HUDEP-2 (cell line): ENCODE results near the gene RNU1-2.
A peak's percentile ranks its signal among the peaks of the same experiment; 100 is the strongest.
"Not testable (repeated sequence)": the region's sequence is repeated elsewhere in the genome, so short reads cannot be mapped to it uniquely, and the experiment has no call there.

Source experiments
- DNase-seq, 76 experiments: peaks; one replicate each; lab custom pipeline; 2025; ENCODE audit not compliant: unreplicated experiment in 76 of 76; lab: John Stamatoyannopoulos, UW

RNU1-2 gene

DNA sequence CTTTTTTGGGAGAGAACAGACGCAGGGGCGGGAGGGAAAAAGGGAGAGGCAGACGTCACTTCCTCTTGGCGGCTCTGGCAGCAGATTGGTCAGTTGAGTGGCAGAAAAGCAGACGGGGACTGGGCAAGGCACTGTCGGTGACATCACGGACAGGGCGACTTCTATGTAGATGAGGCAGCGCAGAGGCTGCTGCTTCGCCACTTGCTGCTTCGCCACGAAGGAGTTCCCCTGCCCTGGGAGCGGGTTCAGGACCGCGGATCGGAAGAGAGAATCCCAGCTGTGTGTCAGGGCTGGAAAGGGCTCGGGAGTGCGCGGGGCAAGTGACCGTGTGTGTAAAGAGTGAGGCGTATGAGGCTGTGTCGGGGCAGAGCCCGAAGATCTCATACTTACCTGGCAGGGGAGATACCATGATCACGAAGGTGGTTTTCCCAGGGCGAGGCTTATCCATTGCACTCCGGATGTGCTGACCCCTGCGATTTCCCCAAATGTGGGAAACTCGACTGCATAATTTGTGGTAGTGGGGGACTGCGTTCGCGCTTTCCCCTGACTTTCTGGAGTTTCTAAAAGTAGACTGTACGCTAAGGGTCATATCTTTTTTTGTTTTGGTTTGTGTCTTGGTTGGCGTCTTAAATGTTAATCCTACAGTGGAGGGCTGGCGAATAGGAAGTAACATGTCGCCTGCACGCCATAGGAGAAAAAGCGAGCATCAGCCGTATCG is at the start of gene RNU1-2:
RNU1-2 (plus strand) TSS at position 383 of the 718 bp plus-strand sequence.
- DNase-seq: peak; percentile 36 to 96 (median 87)

DNA sequence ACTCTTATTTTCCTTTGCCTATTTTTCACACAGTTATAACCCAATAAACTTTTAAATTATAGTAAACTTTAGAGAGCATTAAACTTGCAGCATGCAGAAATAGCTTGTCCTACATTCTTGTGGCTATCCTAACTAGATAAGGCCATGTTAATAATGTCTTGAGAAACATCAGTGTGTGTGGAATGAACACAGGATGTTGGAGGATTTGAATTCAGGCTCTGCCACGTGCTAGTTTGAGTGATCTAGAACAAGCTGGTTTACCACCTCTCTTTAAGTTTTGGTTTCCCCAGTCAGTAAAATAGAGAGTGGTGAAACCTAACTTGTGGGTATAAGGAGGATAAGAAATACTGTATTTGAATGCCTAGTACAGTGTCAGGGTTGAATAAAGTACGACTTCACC is 39.6 kb upstream of the RNU1-2 start:
- not testable (repeated sequence) for DNase-seq

DNA sequence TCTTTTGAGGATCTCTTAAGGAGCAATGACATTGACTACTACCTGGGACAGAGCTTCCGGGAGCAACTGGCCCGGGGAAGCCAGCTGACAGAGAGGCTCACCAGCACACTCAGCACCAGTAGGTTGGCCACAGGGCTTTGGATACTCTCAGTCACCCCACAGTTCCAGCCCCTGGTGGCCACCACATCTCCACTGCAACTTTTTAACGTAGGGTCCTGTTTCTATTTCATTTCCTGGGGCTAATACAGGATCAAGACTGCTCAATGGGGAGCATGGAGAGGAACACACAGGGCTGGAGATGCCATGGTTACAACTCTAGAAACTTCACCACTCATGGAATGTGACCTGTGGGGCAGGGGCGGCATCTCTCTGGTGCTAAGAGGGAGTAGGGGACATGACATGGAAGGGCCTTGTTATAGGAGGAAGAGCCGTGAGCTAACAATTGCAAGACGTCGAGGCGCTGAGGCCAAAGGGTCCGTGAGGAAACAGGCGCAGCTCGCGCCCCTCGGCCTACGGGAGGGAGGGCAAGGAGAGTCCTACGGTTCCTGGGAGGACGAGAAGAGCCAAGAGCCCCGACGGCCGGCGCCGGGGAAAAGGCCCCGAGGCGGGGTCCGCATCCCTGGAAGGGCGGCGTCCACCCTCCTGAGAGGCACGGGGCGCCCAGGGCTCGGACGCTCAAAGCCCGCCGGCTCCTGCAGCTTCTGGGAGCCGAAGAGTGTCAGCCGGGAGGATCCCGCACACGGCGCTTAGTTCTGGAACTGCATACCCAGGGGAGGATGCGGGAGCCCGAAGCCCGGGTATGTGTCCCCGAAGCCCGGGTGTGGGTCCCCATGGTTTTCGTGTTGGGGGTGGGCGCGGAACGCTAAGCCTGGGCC is 36.4 kb upstream of the RNU1-2 start:
- not testable (repeated sequence) for DNase-seq

DNA sequence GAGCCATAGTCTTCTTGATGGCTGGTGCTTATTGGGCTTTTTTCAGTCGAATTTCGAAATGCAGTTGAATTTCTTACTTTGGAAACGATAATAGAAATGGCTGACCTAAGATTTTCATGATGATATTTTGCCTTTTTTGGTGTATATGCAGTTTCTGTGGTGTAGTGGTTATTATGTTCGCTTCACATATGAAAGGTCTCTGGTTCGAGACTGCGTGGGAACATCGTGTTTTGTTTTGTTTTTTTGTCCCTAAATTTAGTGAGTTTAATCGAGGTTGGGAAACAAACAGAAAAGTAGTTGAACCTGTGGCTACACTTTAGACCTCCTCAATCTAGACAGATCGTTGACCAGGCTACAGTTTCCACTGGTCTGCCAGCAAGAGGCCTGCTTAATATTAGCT is 35.7 kb upstream of the RNU1-2 start:
- DNase-seq: peak in 7 of 76 experiments; percentile 22 to 52 (median 34)

DNA sequence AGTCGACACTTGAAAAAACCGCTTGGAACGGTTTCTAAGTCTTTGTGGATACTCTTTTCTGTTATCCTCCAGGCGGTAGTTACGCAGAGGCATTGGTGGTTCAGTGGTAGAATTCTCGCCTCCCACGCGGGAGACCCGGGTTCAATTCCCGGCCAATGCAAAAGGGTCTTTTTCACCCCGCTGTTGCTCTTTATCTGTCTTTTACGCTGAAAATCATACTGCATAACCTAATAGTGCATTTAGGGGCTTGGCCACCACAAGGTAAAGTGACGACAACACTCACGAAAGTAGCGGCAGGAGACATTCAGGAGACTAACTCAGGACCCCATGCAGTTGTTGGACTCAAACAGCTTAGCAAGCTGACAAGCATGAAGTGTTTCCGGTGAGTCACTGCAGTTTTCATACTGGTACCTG is 33.9 kb upstream of the RNU1-2 start:
- peak in 5 of 76 experiments; percentile 10 to 42 (median 33) for DNase-seq

DNA sequence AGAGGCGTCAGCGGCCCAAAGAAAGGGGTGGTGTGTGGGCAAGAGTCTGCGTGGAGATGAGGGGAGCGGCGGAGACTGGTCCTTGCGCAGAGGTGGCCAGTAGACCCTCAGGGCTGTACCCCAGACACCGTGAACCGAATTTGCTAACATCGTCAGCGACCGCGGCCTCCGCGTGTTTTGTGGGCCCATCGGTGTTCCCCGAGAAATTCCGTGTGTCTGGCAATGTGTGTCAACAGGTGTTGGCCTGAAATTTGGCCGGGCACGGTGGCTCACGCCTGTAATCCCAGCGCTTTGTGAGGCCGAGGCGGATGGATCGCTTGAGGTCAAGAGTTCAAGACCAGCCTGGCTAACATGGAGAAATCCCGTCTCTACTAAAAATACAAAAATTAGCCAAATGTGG is 33.4 kb upstream of the RNU1-2 start:
- DNase-seq: not testable (repeated sequence)

DNA sequence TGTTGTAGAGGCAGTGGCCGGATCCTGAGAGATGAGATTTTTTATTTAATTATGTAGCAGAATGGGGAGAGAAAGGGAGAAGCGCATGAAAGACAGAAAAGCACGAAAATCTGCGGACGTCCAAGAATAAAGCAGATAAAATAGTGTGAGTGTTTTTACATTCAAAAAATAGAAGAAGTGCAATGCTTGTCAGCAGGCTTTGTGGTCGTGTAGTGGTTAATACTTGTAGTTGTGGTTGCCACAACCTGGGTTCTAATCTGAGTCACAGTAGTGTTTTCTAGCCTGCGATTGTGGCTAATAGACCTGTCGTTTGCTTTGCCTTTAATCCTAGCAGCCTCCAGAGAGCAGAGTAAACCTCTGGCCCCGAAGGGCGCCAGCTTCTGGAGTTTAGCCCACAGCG is 32.8 kb upstream of the RNU1-2 start:
- not testable (repeated sequence) for DNase-seq

DNA sequence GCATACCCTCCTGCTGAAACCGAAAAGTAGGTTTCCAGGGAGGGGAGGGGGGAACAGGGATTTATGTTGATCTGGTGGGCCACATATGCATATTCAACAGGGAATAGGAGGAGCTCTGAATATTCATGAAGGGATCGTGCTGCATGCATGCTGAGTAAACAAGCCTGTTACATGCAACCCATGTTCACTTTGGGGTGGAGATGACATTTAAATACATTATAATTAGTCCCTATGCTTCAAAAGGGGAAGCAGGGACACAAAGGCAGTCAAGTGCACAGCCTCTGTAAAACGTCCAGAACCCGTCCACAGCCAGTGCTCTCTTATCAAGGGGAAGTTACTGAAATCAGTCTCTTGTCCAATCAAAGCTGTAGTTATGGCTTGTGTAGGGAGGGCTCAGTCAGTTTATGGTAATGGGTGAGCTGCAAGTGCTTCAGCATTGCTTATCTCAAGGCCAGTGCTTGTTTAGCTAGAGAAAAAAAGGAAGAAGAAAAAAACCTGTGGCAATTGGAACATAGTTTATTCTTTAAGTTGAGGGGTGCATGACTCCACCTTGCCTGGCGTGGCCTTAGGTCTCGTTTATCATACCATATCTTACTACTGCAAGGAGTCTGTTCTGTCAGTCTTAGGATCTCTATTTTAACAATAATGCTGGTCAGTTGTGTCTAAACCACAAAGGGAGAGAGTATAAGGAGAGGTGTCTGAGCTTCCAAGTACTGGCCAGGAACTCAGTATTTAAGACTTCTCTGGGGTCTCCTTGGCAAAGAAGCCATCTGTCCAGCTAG is 28.7 kb upstream of the RNU1-2 start:
- DNase-seq: peak in 6 of 76 experiments; percentile 20 to 34 (median 30)

DNA sequence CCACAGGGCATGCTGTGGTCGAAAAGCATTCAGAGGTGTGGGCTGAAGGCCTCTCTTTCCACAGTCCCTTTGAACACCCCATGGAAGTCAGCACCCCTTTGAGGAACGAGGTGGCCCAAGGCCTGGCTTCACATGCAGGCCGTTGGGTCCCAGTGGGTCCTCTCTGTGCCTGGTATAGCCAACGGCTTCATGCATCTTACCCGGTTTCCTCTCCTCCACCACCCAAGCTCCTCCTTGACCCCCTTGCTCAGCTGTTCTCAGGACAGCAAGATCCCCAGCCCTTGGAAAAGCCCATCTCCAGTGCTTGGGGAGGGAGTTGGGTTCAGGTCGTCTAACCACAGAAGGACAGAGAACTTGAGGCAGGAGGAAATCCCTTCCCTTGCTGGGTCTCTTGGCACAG is 27.0 kb upstream of the RNU1-2 start:
- not testable (repeated sequence) for DNase-seq

DNA sequence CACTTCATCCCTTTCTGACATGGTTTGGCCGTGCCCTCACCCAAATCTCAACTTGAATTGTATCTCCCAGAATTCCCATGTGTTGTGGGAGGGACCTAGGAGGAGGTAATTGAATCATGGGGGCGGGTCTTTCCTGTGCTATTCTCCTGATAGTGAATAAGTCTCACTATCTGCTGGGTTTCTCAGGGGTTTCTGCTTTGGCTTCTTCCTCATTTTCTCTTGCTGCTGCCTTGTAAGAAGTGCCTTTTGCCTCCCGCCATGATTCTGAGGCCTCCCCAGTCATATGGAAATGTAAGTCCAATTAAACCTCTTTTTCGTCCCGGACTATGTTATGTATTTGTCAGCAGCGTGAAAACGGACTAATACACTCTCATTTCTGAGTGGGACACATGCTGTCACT is 25.8 kb upstream of the RNU1-2 start:
- DNase-seq: not testable (repeated sequence)

DNA sequence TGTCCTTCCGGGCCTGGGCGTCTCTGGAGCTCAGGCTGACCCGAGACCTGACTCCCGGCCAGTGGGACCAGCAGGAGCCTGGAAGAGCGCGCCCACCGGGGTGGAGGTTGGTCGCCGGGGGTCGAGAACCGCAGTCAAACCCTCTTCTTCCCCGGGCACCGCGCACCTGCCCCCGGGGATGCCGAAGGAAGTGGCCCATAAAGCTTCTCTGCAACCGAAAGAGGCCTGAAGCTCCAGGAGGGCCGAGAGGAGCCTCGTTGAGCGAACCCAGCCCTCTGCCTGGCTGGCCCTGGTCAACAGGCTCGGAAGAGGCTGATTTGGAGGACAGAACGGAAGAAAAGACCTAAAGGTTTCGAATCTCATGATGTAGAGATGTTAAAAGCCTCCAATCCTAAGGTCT is 24.6 kb upstream of the RNU1-2 start:
- not testable (repeated sequence) for DNase-seq

DNA sequence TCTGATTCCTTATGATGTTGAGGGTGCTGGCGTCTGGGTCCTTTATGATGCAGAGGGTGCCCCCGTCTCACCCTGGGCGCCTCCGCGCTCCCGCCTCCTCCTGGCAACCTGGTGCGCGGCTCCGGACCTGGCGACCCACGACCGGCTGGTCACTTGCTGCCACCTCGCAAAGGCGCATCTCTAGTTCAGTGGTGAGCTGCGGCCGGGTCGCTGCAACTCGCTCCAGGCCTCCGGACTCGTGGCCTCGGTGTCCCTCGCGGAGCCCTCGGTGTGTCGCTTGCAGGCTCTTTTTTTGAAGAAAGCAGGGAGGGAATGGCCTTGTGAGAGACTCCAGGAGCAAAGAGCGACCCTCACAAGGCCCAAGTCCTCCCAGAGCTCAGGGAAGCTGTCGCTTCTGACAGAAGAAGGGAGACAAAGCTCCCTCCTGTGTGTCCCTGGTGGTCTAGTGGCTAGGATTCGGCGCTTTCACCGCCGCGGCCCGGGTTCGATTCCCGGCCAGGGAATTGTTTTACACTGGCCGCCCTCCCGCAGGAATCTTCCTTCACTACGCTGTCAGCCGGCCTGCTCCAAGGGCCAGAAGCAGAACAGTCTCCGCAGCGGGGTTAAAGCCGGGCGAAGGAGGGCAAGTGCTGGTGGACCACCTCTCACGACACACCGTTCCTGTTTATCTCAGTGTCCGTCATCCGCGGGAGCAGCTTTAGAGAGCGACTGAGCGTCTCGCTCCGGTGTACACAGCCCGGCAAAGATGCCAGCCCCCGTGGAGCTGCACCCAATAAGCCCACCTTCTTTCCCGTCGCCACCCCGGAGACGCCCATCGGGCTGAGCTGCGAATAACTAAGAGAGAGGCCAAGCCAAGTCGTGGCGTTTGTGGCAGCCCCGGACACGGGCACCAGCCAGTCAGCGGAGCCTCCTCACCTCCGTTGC is 23.4 kb upstream of the RNU1-2 start:
- DNase-seq: peak in 48 of 76 experiments; percentile 4 to 90 (median 40)

DNA sequence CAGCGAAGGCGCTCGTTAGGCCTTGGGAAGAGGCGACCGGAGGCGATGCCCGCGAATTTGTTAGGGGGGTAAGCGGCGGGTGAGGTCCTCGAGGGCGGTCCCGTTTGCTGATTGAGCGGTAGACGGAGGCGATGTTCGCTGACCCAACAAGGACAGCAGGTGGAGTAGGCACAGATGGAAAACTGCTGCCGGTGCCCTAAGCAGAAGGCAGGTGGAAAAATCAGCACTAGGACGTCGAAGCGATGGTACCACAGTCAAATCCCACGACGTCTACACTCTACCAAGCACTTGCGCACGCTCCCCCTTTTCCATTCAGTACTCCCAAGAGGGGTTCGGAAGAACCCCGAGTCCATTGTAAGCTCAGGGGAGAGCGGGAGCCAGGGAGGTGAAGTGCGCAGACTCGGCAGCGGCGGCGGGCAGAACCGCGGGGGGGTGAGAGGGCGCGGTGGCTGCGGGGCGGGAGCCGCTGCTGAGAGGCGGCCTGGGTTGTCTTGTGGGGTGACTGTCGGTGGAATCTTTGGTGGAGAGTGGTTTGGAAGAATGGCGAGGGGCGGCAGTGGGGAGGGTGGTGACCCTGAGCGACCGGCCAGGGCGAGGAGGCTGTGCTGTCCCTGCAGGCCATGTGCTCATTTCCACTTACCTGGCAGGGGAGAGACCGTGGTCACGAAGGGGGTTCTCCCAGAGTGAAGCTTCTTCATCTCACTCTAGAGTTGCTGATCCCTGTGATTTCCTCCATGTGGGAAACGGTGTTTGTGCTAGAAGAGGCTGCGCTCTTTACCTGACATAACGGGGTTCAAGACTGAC is 22.5 kb upstream of the RNU1-2 start:
- peak in 39 of 76 experiments; percentile 4 to 57 (median 30) for DNase-seq

DNA sequence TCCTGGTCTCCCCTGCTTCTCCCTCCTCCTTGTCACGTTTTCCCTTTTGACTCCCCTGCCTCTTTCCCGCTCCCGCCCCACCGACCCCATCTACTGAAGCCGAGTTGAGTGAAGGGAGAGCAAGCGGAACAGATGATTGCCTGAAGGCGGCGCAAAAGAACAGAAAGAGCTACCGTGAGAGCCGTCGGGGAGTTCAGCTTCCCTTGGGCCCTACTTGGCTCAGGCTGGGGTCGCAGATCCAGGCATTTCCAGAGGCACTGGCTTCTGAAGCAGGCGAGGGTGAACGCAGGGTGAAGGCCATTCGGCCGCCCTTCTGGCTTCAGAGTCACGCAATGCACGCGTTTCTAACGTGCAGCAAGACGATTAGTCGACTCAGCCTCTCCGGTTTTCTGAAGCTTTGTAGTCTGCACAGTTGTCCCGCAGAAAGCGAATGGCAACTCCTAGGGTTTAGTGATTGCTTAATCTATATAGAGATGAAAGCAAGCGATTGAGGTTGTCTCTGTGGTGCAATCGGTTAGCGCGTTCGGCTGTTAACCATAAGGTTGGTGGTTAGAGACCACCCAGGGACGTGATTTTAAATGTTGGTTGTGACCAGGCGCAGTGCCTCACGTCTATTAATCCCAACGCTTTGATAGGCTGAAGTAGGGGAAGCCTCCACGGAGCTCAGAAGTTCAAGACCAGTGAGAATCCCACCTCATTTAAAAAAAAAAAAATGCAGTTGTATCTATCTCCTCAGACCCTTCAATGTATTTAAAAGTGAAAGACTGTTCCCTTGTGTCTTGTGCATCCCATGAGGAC is 20.6 kb upstream of the RNU1-2 start:
- not testable (repeated sequence) for DNase-seq

DNA sequence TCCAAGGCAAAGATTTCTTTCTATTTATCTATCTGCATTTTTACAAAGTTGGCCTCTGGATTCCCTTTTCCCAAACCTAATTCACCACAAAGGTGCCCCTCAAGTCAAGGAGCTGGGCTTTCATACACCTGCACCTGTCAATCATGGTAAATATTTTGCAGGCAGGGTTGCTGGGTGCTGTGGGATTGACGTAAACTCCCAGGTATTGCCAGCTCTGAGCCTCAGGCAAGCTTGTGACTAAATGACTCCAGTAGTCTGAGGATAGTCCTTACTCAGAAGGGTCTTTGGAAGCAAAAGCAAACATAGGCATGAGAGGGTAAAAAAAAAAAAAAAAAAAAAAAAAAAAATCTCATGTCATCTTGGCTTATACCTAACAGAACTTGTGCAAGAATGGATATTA is 14.0 kb upstream of the RNU1-2 start:
- DNase-seq: not testable (repeated sequence)

DNA sequence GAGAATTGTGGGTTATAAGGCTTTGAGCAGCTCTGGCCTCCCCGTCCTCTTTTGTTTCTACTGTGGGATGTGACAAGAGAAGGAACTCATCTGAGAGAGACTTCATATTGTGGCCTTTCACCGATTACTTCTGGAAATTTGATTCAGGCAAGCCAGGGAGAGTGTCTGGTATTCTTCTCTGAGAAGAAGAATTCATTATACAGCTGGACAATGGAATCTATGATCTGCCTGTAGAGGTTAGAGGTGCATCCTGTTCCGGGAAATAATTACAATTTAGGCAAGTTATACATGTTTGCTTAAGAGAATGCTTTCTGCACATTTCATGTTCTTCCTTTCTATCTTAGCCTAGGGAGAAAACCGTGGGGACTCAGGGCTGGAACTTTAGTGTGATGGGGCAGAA is 12.8 kb upstream of the RNU1-2 start:
- DNase-seq: no peak

DNA sequence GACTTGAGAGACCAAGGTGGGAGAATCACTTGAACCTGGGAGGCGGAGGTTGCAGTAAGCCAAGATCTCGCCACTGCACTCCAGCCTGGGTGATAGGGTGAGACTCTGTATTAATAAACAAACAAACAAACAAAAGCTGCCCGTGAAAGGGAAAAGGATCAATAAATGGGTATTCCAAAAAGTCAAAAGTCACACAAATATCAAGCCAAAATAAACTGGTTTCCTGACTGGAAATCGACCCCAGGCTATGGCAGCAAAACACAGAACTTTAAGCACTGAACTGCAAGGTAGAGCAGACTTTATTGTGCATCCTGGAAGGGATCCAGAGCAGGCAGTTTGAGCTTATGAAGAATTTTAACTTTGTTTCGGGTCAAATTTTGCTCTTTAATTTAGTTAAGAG is 11.3 kb upstream of the RNU1-2 start:
- not testable (repeated sequence) for DNase-seq
